GM10248 (cell line): ENCODE data around the gene AGMAT.

Experiments
- CTCF ChIA-PET: fragments of 300-600 bp; sonication (Branson Sonifier 250); formaldehyde crosslinking; extraction: SDS; loops from one replicate; lab custom pipeline; 2021; ENCODE audit warnings: antibody characterized with exemption; lab: Yijun Ruan, JAX
- POLR2A ChIA-PET: fragments of 350-650 bp; sonication (Branson Sonifier 250); formaldehyde crosslinking; extraction: SDS; loops from one replicate; lab custom pipeline; 2020; ENCODE audit warnings: antibody characterized with exemption; lab: Yijun Ruan, JAX
- DNase-seq: peaks from one replicate; pipeline ENCODE4 v3.0.0; 2012; ENCODE audit errors: extremely low spot score
- CTCF ChIP-seq: IDR thresholded peaks from 2 replicates; pipeline ENCODE4 v1.5.1; 2012; ENCODE audit warnings: mild to moderate bottlenecking, low read depth; ENCODE audit errors: extremely low read depth, missing control alignments, control extremely low read depth

AGMAT gene

GRCh38 chr1:15550573-15550972 lies 34.3 kb downstream of the AGMAT start:
- POLR2A ChIA-PET: no interaction called here
- DNase-seq: no peak
- CTCF ChIA-PET: no interaction called here
- no peak for TF ChIP-seq CTCF

GRCh38 chr1:15546641-15547040 lies 38.2 kb downstream of the AGMAT start:
- TF ChIP-seq CTCF: no peak
- DNase-seq: no peak
- ChIA-PET CTCF (interaction anchor here (1.1 to 1.4 kb wide), 2 partner anchors 7 to 12 kb away, joined by 3 to 4 read pairs; no protein-coding TSS in a partner anchor), POLR2A (no interaction called here)

- POLR2A ChIA-PET: no interaction called here
- DNase-seq: no peak
- CTCF ChIA-PET: interaction anchor here (1.0 kb wide), 1 partner anchor 36 kb away, joined by 3 read pairs; no protein-coding TSS in a partner anchor
- TF ChIP-seq CTCF: no peak
Observed at GRCh38 chr1:15543589-15544568, 41.0 kb downstream of the AGMAT start.

GRCh38 chr1:15543251-15543588 lies 41.6 kb downstream of the AGMAT start:
- no peak for DNase-seq
- POLR2A ChIA-PET: no interaction called here
- no peak for TF ChIP-seq CTCF
- CTCF ChIA-PET: interaction anchor here (1.0 kb wide), 1 partner anchor 37 kb away, joined by 3 read pairs; no protein-coding TSS in a partner anchor

GRCh38 chr1:15542388-15543250 lies 42.2 kb downstream of the AGMAT start:
- POLR2A ChIA-PET: no interaction called here
- no peak for DNase-seq

More at GRCh38 chr1:15542388-15543250, 42.2 kb downstream of the AGMAT start:
- CTCF ChIA-PET: interaction anchor here (1.0 to 1.6 kb wide), 2 partner anchors 14 to 37 kb away, joined by 3 to 4 read pairs; no protein-coding TSS in a partner anchor
- no peak for TF ChIP-seq CTCF
